Measurements from ENCODE around the gene TMEM37. TPM values are rescaled to one million over a fixed set of nuclear protein-coding genes. Genes with fewer than 3 reads are reported as not detected.

Gene TMEM37
- total RNA-seq, 1 donor from 2014 or later = 2.3 TPM

DNA sequence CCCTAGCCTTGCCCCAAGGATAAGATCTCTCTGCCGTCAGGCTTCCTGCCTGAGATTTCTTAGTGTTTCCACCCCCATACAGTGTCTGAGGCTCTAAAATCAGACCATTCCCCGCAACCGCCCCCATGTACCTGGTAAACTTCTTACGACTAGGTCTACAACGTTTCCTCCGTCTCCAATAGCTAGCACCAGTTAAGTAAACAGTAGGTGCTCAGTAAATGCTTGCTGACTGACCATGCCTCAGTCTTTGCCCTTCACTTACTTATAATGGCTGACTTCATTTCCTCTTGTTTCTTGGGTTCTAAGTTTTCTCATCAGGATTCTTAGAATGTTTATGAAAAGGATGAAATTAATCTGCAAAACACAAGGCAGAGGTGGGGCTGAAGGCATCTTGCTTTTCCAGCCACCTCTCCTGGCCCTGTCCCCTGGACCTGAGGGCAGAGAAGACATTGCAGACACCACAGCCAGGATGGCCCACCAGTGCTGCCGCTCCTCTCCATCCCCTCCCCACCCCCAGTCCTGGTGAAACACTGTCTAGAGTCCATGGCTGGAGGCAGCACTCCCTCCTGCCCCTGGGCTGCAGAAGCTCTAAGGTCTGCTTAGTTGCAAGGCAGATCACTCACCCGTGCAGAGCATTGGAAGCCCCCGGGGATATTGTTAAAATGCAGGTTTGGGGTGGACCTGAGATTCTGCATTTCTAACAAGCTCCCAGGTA, 16.9 kb downstream of the TMEM37 start:
- Histone ChIP-seq H3K27ac (no peak overlapping the region), H3K9me3 (no peaks in the 10 kb centered on the region), H3K36me3 (no peaks in the 10 kb centered on the region), H3K27me3 (no peaks in the 10 kb centered on the region), H3K4me1 (no peaks in the 10 kb centered on the region), H3K4me3 (no peak overlapping the region)
- intact Hi-C loops (cut with DNase I) = no loop called here
- DNase-seq (ENCODE audit: low spot score in 2 of 2) = no peak
- TF ChIP-seq CTCF (IDR thresholded peaks at IDR 0.05) = no peak

GRCh38 chr2:119449521-119449920, 17.9 kb downstream of the TMEM37 start:
- no peak overlapping the region for H3K27ac ChIP-seq
- no peak for TF ChIP-seq CTCF (IDR thresholded peaks at IDR 0.05)
- H3K4me3 ChIP-seq = no peak overlapping the region
- no peaks in the 10 kb centered on the region for H3K27me3 ChIP-seq
- no peaks in the 10 kb centered on the region for H3K9me3 ChIP-seq
- intact Hi-C loops (cut with DNase I) = no loop called here
- no peaks in the 10 kb centered on the region for H3K36me3 ChIP-seq
- no peak for DNase-seq (ENCODE audit: low spot score in 2 of 2)
- H3K4me1 ChIP-seq = no peaks in the 10 kb centered on the region

DNA sequence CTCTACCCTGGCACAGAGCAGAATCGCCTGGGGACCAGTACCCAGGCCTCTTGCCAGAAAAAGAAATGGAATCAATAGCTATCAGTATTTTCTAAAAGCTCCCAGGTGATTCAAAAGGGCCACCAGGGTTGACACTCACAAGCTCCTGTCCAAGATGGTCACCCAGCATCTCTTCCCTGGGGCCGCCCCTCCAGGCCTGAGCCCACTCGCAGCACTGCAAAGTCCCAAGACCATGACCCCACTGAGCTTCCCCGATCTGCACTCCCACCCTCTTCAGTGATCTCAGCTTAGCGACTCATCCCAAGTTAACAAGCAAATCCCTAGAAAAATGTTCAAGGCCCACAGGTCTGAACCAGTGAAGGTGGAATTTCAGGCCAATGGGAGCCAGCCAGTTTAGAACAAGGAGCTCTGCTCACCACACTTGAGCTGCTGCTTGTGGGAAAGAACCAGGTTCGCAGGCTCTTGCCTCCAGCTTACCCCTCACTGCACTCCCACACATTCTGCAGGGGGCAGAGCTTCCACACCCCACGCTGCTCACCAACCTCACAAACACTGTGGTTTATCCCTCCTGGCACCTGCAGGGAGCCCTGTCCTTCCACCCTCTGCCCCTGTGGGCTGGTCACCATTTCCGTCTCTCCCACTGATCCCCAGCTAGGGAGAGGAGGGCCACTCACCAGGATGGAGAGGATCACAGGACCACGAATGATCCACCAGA, 19.8 kb downstream of the TMEM37 start:
- DNase-seq (ENCODE audit: low spot score in 2 of 2) = no peak

GRCh38 chr2:119453972-119454593, 22.4 kb downstream of the TMEM37 start:
- H3K9me3 ChIP-seq = no peaks in the 10 kb centered on the region
- intact Hi-C loops (cut with DNase I) = no loop called here

More for the DNA sequence above, 19.8 kb downstream of the TMEM37 start:
- no peak overlapping the region for H3K27ac ChIP-seq
- TF ChIP-seq CTCF (IDR thresholded peaks at IDR 0.05) = no peak
- intact Hi-C loops (cut with DNase I) = no loop called here
- no peak overlapping the region for H3K4me3 ChIP-seq
- H3K36me3 ChIP-seq = no peaks in the 10 kb centered on the region
- peaks cover 2% of the 10 kb centered on the region for H3K27me3 ChIP-seq
- H3K4me1 ChIP-seq = no peaks in the 10 kb centered on the region
- no peaks in the 10 kb centered on the region for H3K9me3 ChIP-seq

More at GRCh38 chr2:119453972-119454593, 22.4 kb downstream of the TMEM37 start:
- Histone ChIP-seq H3K27ac (no peak overlapping the region), H3K27me3 (peaks cover 4% of the 10 kb centered on the region), H3K4me1 (no peaks in the 10 kb centered on the region), H3K36me3 (no peaks in the 10 kb centered on the region), H3K4me3 (no peak overlapping the region)
- TF ChIP-seq CTCF (IDR thresholded peaks at IDR 0.05) = no peak
- DNase-seq (ENCODE audit: low spot score in 2 of 2) = no peak
